ENCODE data around the gene RNF180. TPM values are rescaled to one million over a fixed set of nuclear protein-coding genes. Genes with fewer than 3 reads are reported as not detected.

The RNF180 gene
- total and polyA plus RNA-seq, 10 of the 15 experiments (the other 5 are each of a cell fraction or from before 2014, with no cell fraction given): 0.16 to 1.2 (median 0.73) TPM

DNA sequence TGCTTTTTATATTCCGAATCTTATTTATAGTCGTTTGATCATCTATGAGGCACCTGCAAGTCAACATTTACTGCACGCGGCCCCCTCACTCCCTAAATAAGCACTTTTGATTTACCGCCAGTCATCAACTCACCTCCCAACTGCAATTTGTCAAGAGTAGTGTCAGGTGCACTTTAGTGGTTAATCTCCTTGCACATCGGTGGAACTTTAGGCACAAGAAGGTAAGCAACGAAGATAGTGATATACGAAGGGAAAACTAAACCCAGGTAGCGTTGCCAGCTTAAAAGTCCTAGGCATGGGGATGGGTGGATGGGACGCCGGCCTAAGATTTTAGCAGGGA lies 513 bp upstream of the RNF180 start:
- no peak for DNase-seq (ENCODE audit: low read depth, low spot score)
- ChIA-PET RAD21 (ENCODE audit: unreplicated experiment) (interaction anchor here (0.7 to 3.1 kb wide), 4 partner anchors 12 to 42 kb away, joined by 5 to 13 read pairs (median 11); no protein-coding TSS in a partner anchor), CTCF (interaction anchor here (1.2 to 1.5 kb wide), 2 partner anchors 15 to 17 kb away, joined by 3 read pairs; no protein-coding TSS in a partner anchor), SMC1A (ENCODE audit: uncharacterized antibody, unreplicated experiment) (interaction anchor here (1.4 to 2.2 kb wide), 5 partner anchors 16 to 42 kb away, joined by 4 to 8 read pairs (median 7); no protein-coding TSS in a partner anchor), POLR2A (interaction anchor here (1.0 to 4.1 kb wide), 2 partner anchors 12 to 40 kb away, joined by 3 to 27 read pairs; no protein-coding TSS in a partner anchor)
- no peaks in the 10 kb centered on the region; the same call in 2 of the 3 replicates for H3K9me3 ChIP-seq (replicated peaks; ENCODE audit: control insufficient read depth, insufficient read depth, low read length)
- no peaks in the 10 kb centered on the region for H4K20me1 ChIP-seq (ENCODE audit: control insufficient read depth, insufficient read depth)
- intact Hi-C loops (cut with micrococcal nuclease; ENCODE audit: unreplicated experiment) (no loop called here), in situ Hi-C loops (cut with MboI) (no loop called here)
- WGBS (ENCODE audit: insufficient coverage, insufficient replicate concordance, low lambda C conversion rate, missing lambda C conversion rate): 70% methylated on average over 11 of the region's 11 CpGs
- no peak for FAIRE-seq
- no peak overlapping the region for H2AFZ ChIP-seq (ENCODE audit: control insufficient read depth, low read depth, low read length)
- no peak for ATAC-seq
- no peak overlapping the region for H3K4me3 ChIP-seq
- no peak overlapping the region for H3K4me2 ChIP-seq (ENCODE audit: control insufficient read depth, insufficient read depth)
- no peak overlapping the region for H3K9ac ChIP-seq (ENCODE audit: control insufficient read depth, insufficient read depth, low read length)
- no peaks in the 10 kb centered on the region for H3K36me3 ChIP-seq (ENCODE audit: control insufficient read depth in 2 of 2, insufficient read depth in 2 of 2, low read length in 1 of 2)
- H3K27me3 ChIP-seq (replicated peaks in 1 of 2; ENCODE audit: control insufficient read depth in 2 of 2, insufficient read depth in 2 of 2, low read length in 1 of 2): peaks cover 0 to 13% of the 10 kb centered on the region in 2 experiments
- H3K4me1 ChIP-seq (ENCODE audit: control insufficient read depth, insufficient read depth, low read length): no peaks in the 10 kb centered on the region
- no peak overlapping the region for H3K27ac ChIP-seq (ENCODE audit: control insufficient read depth, insufficient read depth)
- H3K79me2 ChIP-seq (ENCODE audit: control insufficient read depth, insufficient read depth, low read length): no peaks in the 10 kb centered on the region
- TF ChIP-seq, protein P1, sequence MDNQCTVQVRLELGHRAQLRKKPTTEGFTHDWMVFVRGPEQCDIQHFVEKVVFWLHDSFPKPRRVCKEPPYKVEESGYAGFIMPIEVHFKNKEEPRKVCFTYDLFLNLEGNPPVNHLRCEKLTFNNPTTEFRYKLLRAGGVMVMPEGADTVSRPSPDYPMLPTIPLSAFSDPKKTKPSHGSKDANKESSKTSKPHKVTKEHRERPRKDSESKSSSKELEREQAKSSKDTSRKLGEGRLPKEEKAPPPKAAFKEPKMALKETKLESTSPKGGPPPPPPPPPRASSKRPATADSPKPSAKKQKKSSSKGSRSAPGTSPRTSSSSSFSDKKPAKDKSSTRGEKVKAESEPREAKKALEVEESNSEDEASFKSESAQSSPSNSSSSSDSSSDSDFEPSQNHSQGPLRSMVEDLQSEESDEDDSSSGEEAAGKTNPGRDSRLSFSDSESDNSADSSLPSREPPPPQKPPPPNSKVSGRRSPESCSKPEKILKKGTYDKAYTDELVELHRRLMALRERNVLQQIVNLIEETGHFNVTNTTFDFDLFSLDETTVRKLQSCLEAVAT (IDR thresholded peaks at IDR 0.05): peak; percentile 84
- TF ChIP-seq, protein P2, sequence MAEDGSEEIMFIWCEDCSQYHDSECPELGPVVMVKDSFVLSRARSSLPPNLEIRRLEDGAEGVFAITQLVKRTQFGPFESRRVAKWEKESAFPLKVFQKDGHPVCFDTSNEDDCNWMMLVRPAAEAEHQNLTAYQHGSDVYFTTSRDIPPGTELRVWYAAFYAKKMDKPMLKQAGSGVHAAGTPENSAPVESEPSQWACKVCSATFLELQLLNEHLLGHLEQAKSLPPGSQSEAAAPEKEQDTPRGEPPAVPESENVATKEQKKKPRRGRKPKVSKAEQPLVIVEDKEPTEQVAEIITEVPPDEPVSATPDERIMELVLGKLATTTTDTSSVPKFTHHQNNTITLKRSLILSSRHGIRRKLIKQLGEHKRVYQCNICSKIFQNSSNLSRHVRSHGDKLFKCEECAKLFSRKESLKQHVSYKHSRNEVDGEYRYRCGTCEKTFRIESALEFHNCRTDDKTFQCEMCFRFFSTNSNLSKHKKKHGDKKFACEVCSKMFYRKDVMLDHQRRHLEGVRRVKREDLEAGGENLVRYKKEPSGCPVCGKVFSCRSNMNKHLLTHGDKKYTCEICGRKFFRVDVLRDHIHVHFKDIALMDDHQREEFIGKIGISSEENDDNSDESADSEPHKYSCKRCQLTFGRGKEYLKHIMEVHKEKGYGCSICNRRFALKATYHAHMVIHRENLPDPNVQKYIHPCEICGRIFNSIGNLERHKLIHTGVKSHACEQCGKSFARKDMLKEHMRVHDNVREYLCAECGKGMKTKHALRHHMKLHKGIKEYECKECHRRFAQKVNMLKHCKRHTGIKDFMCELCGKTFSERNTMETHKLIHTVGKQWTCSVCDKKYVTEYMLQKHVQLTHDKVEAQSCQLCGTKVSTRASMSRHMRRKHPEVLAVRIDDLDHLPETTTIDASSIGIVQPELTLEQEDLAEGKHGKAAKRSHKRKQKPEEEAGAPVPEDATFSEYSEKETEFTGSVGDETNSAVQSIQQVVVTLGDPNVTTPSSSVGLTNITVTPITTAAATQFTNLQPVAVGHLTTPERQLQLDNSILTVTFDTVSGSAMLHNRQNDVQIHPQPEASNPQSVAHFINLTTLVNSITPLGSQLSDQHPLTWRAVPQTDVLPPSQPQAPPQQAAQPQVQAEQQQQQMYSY (CRISPR knock-in tag; IDR thresholded peaks at IDR 0.05): no peak
- no peak for TF ChIP-seq SUPT20H (IDR thresholded peaks at IDR 0.05; ENCODE audit: borderline replicate concordance, control insufficient read depth, low read depth, low read length)
- BruUV-seq (replicated peaks): no TSS peak
